Subcutaneous adipose tissue (tissue), 4 donors: Measurements from ENCODE around the gene TWIST1. TPM values are rescaled to one million over a fixed set of nuclear protein-coding genes. Genes with fewer than 3 reads are reported as not detected.

Experiments
- CTCF ChIP-seq: fragments of 450-650 bp; IDR thresholded peaks from one replicate; pipeline ENCODE4 v1.5.1; 2016; ENCODE audit warnings: low read depth, mild to moderate bottlenecking, control low read depth, antibody characterized with exemption, moderate library complexity
- total RNA-seq, 4 donors: library from RNA; depleted of rRNA; stranded (reverse); fragments of >200 nt; gene quantifications; one replicate each; pipeline ENCODE4 v1.1.0, GENCODE V29; 2016

The TWIST1 gene
- total RNA-seq, 4 donors from 2014 or later = 49.7 to 112 (median 65.1) TPM

GRCh38 chr7:19139706-19140327 lies 22.4 kb upstream of the TWIST1 start:
- no peak for TF ChIP-seq CTCF

- no peak for TF ChIP-seq CTCF
These were observed 16.4 kb upstream of the TWIST1 start for GRCh38 chr7:19133886-19134285.

- no peak for TF ChIP-seq CTCF
These were observed 16.0 kb upstream of the TWIST1 start for GRCh38 chr7:19133390-19133789.

GRCh38 chr7:19128856-19129255 lies 11.4 kb upstream of the TWIST1 start:
- TF ChIP-seq CTCF = no peak

- no peak for TF ChIP-seq CTCF
These were observed 4.6 kb upstream of the TWIST1 start for GRCh38 chr7:19121977-19122588.

- no peak for TF ChIP-seq CTCF
These were observed 2.5 kb upstream of the TWIST1 start for GRCh38 chr7:19119870-19120486.

- no peak for TF ChIP-seq CTCF
These were observed 1.9 kb upstream of the TWIST1 start for GRCh38 chr7:19119372-19119771.
